OCI-LY3 (cell line): ENCODE measurements around the gene SLC22A17.

Experiments used
- EZH2phosphoT487 ChIP-seq: fragments of 200-600 bp; shearing (Covaris generic); IDR thresholded peaks from 2 replicates; pipeline ENCODE4 v1.6.1; 2018; ENCODE audit warnings: antibody characterized with exemption, mixed run types, low read depth
- TF ChIP-seq, protein P1 (sequence below): fragments of 200-600, 300-600 bp; sonication (generic); IDR thresholded peaks from 2 replicates; pipeline ENCODE4 v1.5.1; 2014; ENCODE audit warnings: antibody characterized with exemption, low read length, low read depth

DNA sequence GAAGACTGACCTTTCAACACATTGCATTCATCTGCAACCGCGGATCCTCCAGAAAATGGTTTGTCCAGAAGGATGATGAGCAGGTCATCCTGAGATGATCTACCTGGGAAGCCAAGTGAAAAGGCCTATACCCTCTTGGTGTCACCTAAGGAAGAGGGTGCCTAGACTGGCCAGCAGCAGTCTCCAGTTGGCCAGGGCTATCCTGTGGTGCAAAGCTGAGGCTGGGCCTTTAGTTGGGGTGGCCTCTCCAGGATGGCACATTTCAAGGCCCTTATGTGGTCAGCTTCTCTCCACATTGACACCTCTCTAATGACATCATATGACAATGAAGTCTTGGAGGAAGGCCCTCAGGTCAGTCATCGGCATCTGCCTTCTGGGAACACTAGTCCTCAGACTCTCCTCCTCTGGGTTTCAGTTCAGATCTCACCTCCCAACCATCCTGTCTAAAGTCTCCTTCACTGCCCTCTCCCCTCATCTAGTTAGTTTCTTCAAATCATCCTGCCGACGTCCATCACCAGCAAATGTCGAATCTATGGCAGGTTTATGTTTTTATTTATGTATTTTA lies 3.3 kb upstream of the SLC22A17 start:
- TF ChIP-seq, protein P1, sequence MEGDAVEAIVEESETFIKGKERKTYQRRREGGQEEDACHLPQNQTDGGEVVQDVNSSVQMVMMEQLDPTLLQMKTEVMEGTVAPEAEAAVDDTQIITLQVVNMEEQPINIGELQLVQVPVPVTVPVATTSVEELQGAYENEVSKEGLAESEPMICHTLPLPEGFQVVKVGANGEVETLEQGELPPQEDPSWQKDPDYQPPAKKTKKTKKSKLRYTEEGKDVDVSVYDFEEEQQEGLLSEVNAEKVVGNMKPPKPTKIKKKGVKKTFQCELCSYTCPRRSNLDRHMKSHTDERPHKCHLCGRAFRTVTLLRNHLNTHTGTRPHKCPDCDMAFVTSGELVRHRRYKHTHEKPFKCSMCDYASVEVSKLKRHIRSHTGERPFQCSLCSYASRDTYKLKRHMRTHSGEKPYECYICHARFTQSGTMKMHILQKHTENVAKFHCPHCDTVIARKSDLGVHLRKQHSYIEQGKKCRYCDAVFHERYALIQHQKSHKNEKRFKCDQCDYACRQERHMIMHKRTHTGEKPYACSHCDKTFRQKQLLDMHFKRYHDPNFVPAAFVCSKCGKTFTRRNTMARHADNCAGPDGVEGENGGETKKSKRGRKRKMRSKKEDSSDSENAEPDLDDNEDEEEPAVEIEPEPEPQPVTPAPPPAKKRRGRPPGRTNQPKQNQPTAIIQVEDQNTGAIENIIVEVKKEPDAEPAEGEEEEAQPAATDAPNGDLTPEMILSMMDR, result no peak
- TF ChIP-seq EZH2phosphoT487, result no peak
